ES-I3 (cell line): Measurements from ENCODE around the gene PNLIPRP2.

Source experiments
- H3K36me3 ChIP-seq: 2 replicates; pipeline ENCODE4 v1.6.1; 2013; ENCODE audit warnings: mild to moderate bottlenecking, low read length, control low read depth, moderate library complexity; ENCODE audit not compliant: insufficient read depth
- H3K4me1 ChIP-seq: 2 replicates; pipeline ENCODE4 v1.6.1; 2013; ENCODE audit warnings: mild to moderate bottlenecking, control low read depth, low read length; ENCODE audit not compliant: insufficient read depth
- H3K9ac ChIP-seq: 2 replicates; pipeline ENCODE4 v1.6.1; 2013; ENCODE audit warnings: low read depth, mild to moderate bottlenecking, low read length, moderate library complexity
- H3K9me3 ChIP-seq: 2 replicates; pipeline ENCODE4 v1.6.1; 2013; ENCODE audit warnings: mild to moderate bottlenecking, low read length, moderate library complexity; ENCODE audit not compliant: control insufficient read depth, insufficient read depth

Gene PNLIPRP2

GRCh38 chr10:116627386-116627933 is 6.7 kb downstream of the PNLIPRP2 start:
- H3K4me1 ChIP-seq = no peaks in the 10 kb centered on the region
- peak overlapping the region; percentile 54 for H3K9ac ChIP-seq
- no peaks in the 10 kb centered on the region for H3K36me3 ChIP-seq
- H3K9me3 ChIP-seq = no peaks in the 10 kb centered on the region

DNA sequence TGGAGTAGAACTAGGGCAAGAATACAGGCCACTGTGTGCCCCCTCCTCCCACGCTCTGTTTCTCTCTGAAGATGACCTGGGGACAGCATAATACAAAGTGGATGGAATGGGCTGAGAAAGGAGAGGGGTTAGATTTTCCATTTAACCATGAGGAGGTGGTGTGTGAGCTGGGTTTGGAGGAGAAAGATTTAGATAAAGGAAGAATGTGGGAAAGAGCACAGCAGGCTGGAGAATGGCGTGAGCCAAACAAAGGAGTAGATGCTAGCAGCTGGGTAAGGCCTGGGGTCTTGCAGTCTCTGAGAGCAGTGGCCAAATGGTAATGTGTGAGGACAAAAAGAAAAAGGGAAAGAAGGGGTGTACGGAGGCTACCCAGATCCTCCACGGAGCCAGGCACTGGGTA is 8.6 kb downstream of the PNLIPRP2 start:
- H3K9me3 ChIP-seq = no peaks in the 10 kb centered on the region
- H3K9ac ChIP-seq = no peak overlapping the region
- H3K4me1 ChIP-seq = no peaks in the 10 kb centered on the region
- H3K36me3 ChIP-seq = no peaks in the 10 kb centered on the region

DNA sequence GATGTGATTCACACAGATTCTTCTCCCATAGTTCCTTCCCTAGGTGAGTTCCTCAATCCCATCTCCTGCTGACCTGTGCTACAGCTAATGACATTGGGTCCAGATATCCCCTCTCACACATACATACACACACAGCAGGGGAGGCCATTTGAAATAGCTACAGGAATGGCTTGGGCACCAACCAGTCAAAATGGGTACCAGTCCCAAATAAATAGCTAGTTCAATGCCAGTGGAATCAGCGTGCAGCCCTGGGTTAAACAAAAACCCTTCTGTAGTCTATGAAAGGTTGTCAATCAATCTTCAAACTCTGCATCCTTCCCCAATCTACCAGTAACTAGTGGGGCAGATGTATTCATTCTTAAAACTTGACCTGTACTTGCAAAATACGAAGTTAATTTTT is 9.3 kb downstream of the PNLIPRP2 start:
- Histone ChIP-seq H3K4me1 (peaks cover 6% of the 10 kb centered on the region; the same call in 1 of the 2 replicates), H3K36me3 (no peaks in the 10 kb centered on the region), H3K9me3 (no peaks in the 10 kb centered on the region), H3K9ac (no peak overlapping the region)

GRCh38 chr10:116631871-116632295 is 11.1 kb downstream of the PNLIPRP2 start:
- Histone ChIP-seq H3K9ac (no peak overlapping the region), H3K4me1 (peaks cover 6% of the 10 kb centered on the region; the same call in 1 of the 2 replicates), H3K9me3 (no peaks in the 10 kb centered on the region), H3K36me3 (no peaks in the 10 kb centered on the region)

GRCh38 chr10:116632596-116633215 is 12.0 kb downstream of the PNLIPRP2 start:
- Histone ChIP-seq H3K4me1 (peaks cover 6% of the 10 kb centered on the region; the same call in 1 of the 2 replicates), H3K9me3 (no peaks in the 10 kb centered on the region), H3K36me3 (no peaks in the 10 kb centered on the region), H3K9ac (no peak overlapping the region)

- H3K36me3 ChIP-seq = no peaks in the 10 kb centered on the region
- H3K9ac ChIP-seq = no peak overlapping the region
- no peaks in the 10 kb centered on the region for H3K9me3 ChIP-seq
- peaks cover 6% of the 10 kb centered on the region; the same call in 1 of the 2 replicates for H3K4me1 ChIP-seq
Measured at GRCh38 chr10:116633216-116633600, 12.5 kb downstream of the PNLIPRP2 start.

DNA sequence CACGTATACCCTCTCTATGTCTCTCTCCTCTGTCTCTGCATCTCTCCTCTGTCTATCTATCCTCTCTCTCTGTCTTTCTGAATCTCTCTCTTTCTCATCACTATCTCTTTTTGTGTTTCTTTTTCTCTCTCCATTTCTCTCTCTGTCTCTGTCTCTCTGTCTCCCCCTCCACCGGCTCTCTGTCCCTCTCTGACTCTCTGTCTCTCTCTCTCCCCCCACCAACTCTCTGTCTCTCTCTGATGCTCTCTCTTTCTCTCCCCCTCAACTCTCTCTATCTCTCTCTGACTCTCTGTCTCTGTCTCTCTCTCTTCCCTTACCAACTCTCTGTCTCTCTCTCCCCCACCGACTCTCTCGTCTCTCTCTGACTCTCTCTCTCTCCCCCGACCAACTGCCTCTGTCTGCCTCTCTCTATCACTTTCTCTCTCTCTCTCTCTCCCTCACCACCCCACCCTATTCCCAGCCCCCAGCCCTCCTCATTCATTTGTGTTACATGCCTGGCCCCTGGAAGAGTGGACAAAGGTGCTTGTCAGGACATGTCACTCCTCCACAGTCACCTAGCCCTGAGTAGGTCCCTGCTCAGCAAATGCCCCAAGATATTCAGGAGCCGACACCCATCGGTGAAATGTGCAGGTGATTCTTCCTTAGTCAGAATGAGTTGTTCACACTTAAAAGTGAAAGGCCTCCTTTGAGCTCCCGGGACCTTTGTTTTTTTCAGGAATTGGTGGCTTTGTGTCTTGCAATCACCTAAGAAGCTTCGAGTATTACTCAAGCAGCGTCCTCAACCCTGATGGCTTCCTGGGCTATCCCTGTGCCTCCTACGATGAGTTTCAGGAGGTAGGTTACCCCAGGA is 13.6 kb downstream of the PNLIPRP2 start:
- Histone ChIP-seq H3K9ac (no peak overlapping the region), H3K36me3 (no peaks in the 10 kb centered on the region), H3K9me3 (no peaks in the 10 kb centered on the region), H3K4me1 (peaks cover 6% of the 10 kb centered on the region; the same call in 1 of the 2 replicates)

DNA sequence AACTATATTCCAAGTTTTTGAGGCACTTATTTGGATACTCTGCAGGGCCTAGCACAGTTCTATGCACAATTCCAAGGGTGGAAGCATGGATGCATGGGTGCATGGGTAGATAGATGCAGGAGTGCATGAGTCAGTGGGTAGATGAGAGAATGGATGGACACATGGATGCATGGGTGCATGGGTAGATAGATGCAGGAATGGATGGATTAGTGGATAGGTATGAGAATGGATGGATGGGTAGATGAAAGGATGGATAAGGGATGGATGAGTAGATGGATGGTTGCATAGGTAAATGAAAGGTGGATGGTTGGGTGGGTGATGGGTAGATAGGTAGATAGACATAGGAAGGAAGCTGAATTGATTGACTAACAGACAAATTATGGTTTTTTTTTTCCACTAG is 15.6 kb downstream of the PNLIPRP2 start:
- peaks cover 6% of the 10 kb centered on the region; the same call in 1 of the 2 replicates for H3K4me1 ChIP-seq
- no peaks in the 10 kb centered on the region for H3K36me3 ChIP-seq
- H3K9me3 ChIP-seq = no peaks in the 10 kb centered on the region; the same call in 1 of the 2 replicates
- H3K9ac ChIP-seq = no peak overlapping the region

DNA sequence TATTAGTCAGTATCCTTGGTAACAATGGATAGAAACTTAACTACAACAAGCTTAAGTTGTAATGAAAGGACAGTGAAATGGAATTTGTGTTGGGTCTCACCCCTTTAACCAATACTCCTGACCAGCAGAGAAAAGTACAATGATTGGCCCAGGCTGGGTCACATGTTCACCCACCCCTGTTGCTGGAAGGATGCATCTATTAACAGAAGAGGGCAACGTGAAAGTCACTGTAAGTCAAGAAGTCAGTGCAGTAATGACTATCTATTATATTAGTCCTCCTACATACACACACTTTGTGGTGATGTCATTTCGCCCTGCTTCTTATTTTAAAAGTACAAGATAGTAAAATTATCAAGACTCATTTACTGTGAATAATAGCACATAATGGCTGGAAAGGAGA is 16.2 kb downstream of the PNLIPRP2 start:
- peaks cover 6% of the 10 kb centered on the region; the same call in 1 of the 2 replicates for H3K4me1 ChIP-seq
- no peaks in the 10 kb centered on the region; the same call in 1 of the 2 replicates for H3K9me3 ChIP-seq
- H3K9ac ChIP-seq = no peak overlapping the region
- no peaks in the 10 kb centered on the region for H3K36me3 ChIP-seq

GRCh38 chr10:116637830-116638229 is 17.1 kb downstream of the PNLIPRP2 start:
- H3K4me1 ChIP-seq = peaks cover 6% of the 10 kb centered on the region; the same call in 1 of the 2 replicates
- no peak overlapping the region for H3K9ac ChIP-seq
- no peaks in the 10 kb centered on the region; the same call in 1 of the 2 replicates for H3K9me3 ChIP-seq
- no peaks in the 10 kb centered on the region for H3K36me3 ChIP-seq

GRCh38 chr10:116646502-116646901 is 25.7 kb downstream of the PNLIPRP2 start:
- Histone ChIP-seq H3K9me3 (no peaks in the 10 kb centered on the region), H3K4me1 (no peaks in the 10 kb centered on the region), H3K9ac (no peak overlapping the region), H3K36me3 (no peaks in the 10 kb centered on the region)

GRCh38 chr10:116648903-116649302 is 28.1 kb downstream of the PNLIPRP2 start:
- H3K9me3 ChIP-seq = no peaks in the 10 kb centered on the region
- no peaks in the 10 kb centered on the region for H3K36me3 ChIP-seq
- no peak overlapping the region for H3K9ac ChIP-seq
- H3K4me1 ChIP-seq = no peaks in the 10 kb centered on the region

- H3K4me1 ChIP-seq = no peaks in the 10 kb centered on the region
- H3K9me3 ChIP-seq = no peaks in the 10 kb centered on the region
- no peaks in the 10 kb centered on the region for H3K36me3 ChIP-seq
- no peak overlapping the region for H3K9ac ChIP-seq
Measured at GRCh38 chr10:116653885-116654284, 33.1 kb downstream of the PNLIPRP2 start.

GRCh38 chr10:116654816-116655215 is 34.1 kb downstream of the PNLIPRP2 start:
- no peaks in the 10 kb centered on the region for H3K4me1 ChIP-seq
- no peak overlapping the region for H3K9ac ChIP-seq
- H3K9me3 ChIP-seq = no peaks in the 10 kb centered on the region
- no peaks in the 10 kb centered on the region for H3K36me3 ChIP-seq
